ENCODE results near the gene SEL1L3.

- TF ChIP-seq CTCF (IDR thresholded peaks at IDR 0.05), result no peak
- TF ChIP-seq POLR2AphosphoS5 (IDR thresholded peaks at IDR 0.05), result no peak
Measured at GRCh38 chr4:25809996-25810395, 52.8 kb downstream of the SEL1L3 start.

Measured in gastroesophageal sphincter (tissue), 3 donors.